Upper lobe of left lung (tissue), 6 donors: Measurements from ENCODE around the gene DLK2. TPM values are rescaled to one million over a fixed set of nuclear protein-coding genes. Genes with fewer than 3 reads are reported as not detected.
"Not testable (repeated sequence)": the region's sequence is repeated elsewhere in the genome, so short reads cannot be mapped to it uniquely, and the experiment has no call there.

Source experiments
- ATAC-seq, 2 donors: fragments of 200-7000 bp; cut with Tn5 transposase; one replicate each; pipeline ENCODE4 v1.9.1; 2022; ENCODE audit warnings: mild to moderate bottlenecking in 2 of 2, moderate library complexity in 2 of 2; ENCODE audit not compliant: low FRiP score in 2 of 2
- DNase-seq, 2 donors: peaks; one replicate each; pipeline ENCODE4 v3.0.0-alpha.2; 2019 to 2020
- H3K27ac ChIP-seq, 4 donors: fragments of 200-600 bp; sonication (generic); one replicate each; pipeline ENCODE4 v1.5.1; 2016 to 2019
- H3K27me3 ChIP-seq, 4 donors: fragments of 200-600 bp; sonication (generic); one replicate each; pipeline ENCODE4 v1.5.1; 2017 to 2019
- H3K36me3 ChIP-seq, 4 donors: fragments of 200-600 bp; sonication (generic); one replicate each; pipeline ENCODE4 v1.5.1; 2016 to 2019
- H3K4me1 ChIP-seq, 4 donors: fragments of 200-600 bp; sonication (generic); one replicate each; pipeline ENCODE4 v1.5.1; 2018 to 2019
- H3K4me3 ChIP-seq, 4 donors: fragments of 200-600 bp; sonication (generic); one replicate each; pipeline ENCODE4 v1.5.1; 2017 to 2019; ENCODE audit warnings: mild to moderate bottlenecking in 2 of 4, moderate library complexity in 1 of 4
- H3K9me3 ChIP-seq, 4 donors: fragments of 200-600 bp; sonication (generic); one replicate each; pipeline ENCODE4 v1.5.1; 2018 to 2019
- EP300 ChIP-seq, 4 donors: sonication (generic); formaldehyde crosslinking; IDR thresholded peaks; one replicate each; pipeline ENCODE4 v1.5.1; 2017; ENCODE audit warnings: antibody characterized with exemption in 4 of 4, control low read depth in 2 of 4
- POLR2A ChIP-seq, 4 donors: fragments of 450-650 bp; IDR thresholded peaks; one replicate each; pipeline ENCODE4 v1.5.1; 2016 to 2017; ENCODE audit warnings: antibody characterized with exemption in 4 of 4, mild to moderate bottlenecking in 2 of 4
- POLR2AphosphoS5 ChIP-seq, 2 donors: sonication (generic); formaldehyde crosslinking; IDR thresholded peaks; one replicate each; pipeline ENCODE4 v1.5.1; 2017; ENCODE audit warnings: antibody characterized with exemption in 2 of 2
- whole genome bisulfite sequencing, 2 donors: methylation state at CpG; one replicate each; pipeline ENCODE4 v1.1.5; 2017 to 2018; 5-methylcytosine and 5-hydroxymethylcytosine counted together
- total RNA-seq, 6 donors: library from RNA; depleted of rRNA in 4 of 6; stranded (reverse); fragments of >200 nt in 4 of 6; gene quantifications; one replicate each; pipeline versions ENCODE4 v1.1.0 to v1.2.1, GENCODE V29; 2016 to 2021
- TF ChIP-seq, protein P1 (sequence below), 6 experiments: fragments of 450-650 bp in 4 of 6; fragments of 200-600 bp in 2 of 6; sonication (generic) in 2 of 6; IDR thresholded peaks; one replicate each; pipeline ENCODE4 v1.5.1; 2016 to 2019; ENCODE audit warnings: antibody characterized with exemption in 6 of 6
- donor health status: DM: no; HTN: no; CAD: no; lungs with moderate emphysema.
- donor health status: DM: no; HTN: yes; CAD: no; lungs with severe emphysema.

The DLK2 gene
- total RNA-seq, 6 donors from 2014 or later, result 0.34 to 2.4 (median 1.2) TPM; not detected in 2

DNA sequence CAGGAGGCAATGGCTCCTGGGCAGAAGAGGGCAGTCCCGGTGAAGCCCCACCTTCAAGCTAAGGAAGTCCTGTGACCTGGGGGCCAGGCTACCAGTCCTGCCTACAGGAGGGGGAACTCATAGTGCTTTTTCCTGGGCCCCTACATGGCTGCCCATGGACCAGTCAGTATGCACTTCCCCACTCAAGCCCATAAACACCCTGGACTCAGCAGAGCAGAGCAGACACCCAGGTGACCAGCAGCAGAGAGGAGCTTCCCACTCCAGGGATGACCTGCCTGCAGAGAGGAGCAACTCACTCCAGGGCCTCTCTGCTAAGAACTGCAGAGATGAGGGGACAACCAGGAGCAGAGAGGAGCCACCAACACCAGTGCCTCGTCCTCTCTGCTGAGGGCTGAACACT is 42.3 kb downstream of the DLK2 start:
- Histone ChIP-seq H3K4me3 (no peak overlapping the region), H3K9me3 (no peaks in the 10 kb centered on the region), H3K36me3 (no peaks in the 10 kb centered on the region), H3K27ac (no peak overlapping the region), H3K27me3 (no peaks in the 10 kb centered on the region), H3K4me1 (no peaks in the 10 kb centered on the region)
- DNase-seq (no peak), ATAC-seq (peak in 1 of 2 donors; percentile 26)
- 90 to 100% methylated on average over 1 to 2 of the region's 2 CpGs for WGBS, 2 donors
- TF ChIP-seq POLR2A (IDR thresholded peaks at IDR 0.05) (no peak), EP300 (IDR thresholded peaks at IDR 0.05) (no peak)

DNA sequence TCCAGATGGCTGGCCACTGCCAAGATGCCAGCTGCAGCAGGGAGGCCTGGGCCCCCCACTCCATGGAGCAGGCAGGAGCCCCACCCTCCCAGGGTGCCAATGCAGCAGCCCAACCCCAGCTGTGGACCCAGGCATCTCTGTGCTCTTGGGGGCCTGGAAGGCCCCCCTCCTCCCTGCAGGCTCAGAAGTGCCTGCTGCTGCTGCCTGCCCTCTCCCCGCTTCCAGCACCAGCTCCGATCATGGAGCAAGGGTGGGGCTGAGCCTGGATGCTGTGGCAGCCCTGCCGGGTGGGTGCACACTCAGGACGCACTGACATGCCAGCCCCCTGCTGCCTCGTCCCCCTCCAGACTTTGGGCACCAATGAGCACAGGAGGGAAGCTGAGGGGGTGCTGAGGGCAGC is 42.8 kb downstream of the DLK2 start:
- Histone ChIP-seq H3K27ac (no peak overlapping the region), H3K4me3 (no peak overlapping the region), H3K9me3 (no peaks in the 10 kb centered on the region), H3K36me3 (no peaks in the 10 kb centered on the region), H3K27me3 (no peaks in the 10 kb centered on the region), H3K4me1 (no peaks in the 10 kb centered on the region)
- ATAC-seq (no peak), DNase-seq (peak in 1 of 2 donors; percentile 58)
- TF ChIP-seq EP300 (IDR thresholded peaks at IDR 0.05), result no peak
- no peak for TF ChIP-seq POLR2A (IDR thresholded peaks at IDR 0.05)
- no peak for TF ChIP-seq POLR2AphosphoS5 (IDR thresholded peaks at IDR 0.05)
- TF ChIP-seq, protein P1, sequence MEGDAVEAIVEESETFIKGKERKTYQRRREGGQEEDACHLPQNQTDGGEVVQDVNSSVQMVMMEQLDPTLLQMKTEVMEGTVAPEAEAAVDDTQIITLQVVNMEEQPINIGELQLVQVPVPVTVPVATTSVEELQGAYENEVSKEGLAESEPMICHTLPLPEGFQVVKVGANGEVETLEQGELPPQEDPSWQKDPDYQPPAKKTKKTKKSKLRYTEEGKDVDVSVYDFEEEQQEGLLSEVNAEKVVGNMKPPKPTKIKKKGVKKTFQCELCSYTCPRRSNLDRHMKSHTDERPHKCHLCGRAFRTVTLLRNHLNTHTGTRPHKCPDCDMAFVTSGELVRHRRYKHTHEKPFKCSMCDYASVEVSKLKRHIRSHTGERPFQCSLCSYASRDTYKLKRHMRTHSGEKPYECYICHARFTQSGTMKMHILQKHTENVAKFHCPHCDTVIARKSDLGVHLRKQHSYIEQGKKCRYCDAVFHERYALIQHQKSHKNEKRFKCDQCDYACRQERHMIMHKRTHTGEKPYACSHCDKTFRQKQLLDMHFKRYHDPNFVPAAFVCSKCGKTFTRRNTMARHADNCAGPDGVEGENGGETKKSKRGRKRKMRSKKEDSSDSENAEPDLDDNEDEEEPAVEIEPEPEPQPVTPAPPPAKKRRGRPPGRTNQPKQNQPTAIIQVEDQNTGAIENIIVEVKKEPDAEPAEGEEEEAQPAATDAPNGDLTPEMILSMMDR (IDR thresholded peaks at IDR 0.05), result no peak
- WGBS, 2 donors, result 72% methylated on average over 5 of the region's 5 CpGs; no CpG with 5 or more reads in 1 of the 2 donors

DNA sequence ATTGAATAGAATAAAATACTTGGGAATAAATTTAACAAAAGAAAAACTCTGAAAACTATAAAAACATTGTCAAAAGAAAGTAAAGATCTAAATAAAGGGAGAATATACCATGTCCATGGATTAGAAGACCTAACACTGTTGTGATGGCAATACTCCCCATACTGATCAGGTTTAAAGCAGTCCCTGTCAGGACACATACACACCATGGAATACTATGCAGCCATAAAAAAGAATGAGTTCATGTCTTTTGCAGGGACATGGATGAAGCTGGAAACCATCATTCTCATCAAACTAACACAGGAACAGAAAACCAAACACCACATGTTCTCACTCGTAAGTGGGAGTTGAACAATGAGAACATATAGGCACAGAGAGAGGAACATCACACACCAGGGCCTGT is 44.6 kb downstream of the DLK2 start:
- H3K9me3 ChIP-seq, H3K4me3 ChIP-seq, H3K27ac ChIP-seq, DNase-seq, H3K4me1 ChIP-seq, ATAC-seq, H3K36me3 ChIP-seq, H3K27me3 ChIP-seq: not testable (repeated sequence)
- WGBS, 2 donors, result 79 to 88% methylated on average over 1 of the region's 1 CpG

- DNase-seq (no peak), ATAC-seq (no peak)
- 91 to 96% methylated on average over 4 of the region's 4 CpGs for WGBS, 2 donors
- Histone ChIP-seq H3K9me3 (no peaks in the 10 kb centered on the region), H3K27me3 (no peaks in the 10 kb centered on the region), H3K27ac (no peak overlapping the region), H3K36me3 (peaks cover 0 to 4% (median 0%) of the 10 kb centered on the region in 4 donors), H3K4me3 (no peak overlapping the region), H3K4me1 (no peaks in the 10 kb centered on the region)
- no peak for TF ChIP-seq POLR2AphosphoS5 (IDR thresholded peaks at IDR 0.05)
- no peak for TF ChIP-seq EP300 (IDR thresholded peaks at IDR 0.05)
- TF ChIP-seq, protein P1 (IDR thresholded peaks at IDR 0.05), result no peak
- no peak for TF ChIP-seq POLR2A (IDR thresholded peaks at IDR 0.05)
These were observed 47.1 kb downstream of the DLK2 start for GRCh38 chr6:43408259-43408658.

DNA sequence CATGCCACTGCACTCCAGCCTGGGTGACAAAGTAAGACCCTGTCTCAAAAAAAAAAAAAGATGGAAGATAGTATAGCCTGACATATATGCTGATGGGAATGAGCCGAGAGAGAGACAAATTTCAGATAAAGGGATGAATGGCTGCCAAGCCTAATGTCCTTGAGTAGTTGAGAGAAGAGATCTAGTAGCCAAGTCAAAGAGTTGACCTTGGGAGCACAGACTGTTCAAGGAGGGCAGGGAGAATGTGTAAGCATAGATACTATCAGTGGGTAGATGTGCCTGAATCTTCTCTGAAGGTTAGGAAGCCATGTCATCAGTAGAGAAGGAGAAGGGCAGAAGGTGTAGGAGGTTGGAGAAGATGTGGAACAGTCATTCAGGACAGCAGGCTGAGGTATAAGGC is 48.1 kb downstream of the DLK2 start:
- ATAC-seq (no peak), DNase-seq (no peak)
- Histone ChIP-seq H3K4me1 (no peaks in the 10 kb centered on the region), H3K27ac (no peak overlapping the region), H3K27me3 (no peaks in the 10 kb centered on the region), H3K4me3 (no peak overlapping the region), H3K9me3 (no peaks in the 10 kb centered on the region), H3K36me3 (peaks cover 0 to 4% (median 0%) of the 10 kb centered on the region in 4 donors)
- TF ChIP-seq, protein P1 (IDR thresholded peaks at IDR 0.05), result no peak
- TF ChIP-seq EP300 (IDR thresholded peaks at IDR 0.05) (no peak), POLR2AphosphoS5 (IDR thresholded peaks at IDR 0.05) (no peak)
- WGBS, 2 donors, result 75 to 85% methylated on average over 1 of the region's 1 CpG

DNA sequence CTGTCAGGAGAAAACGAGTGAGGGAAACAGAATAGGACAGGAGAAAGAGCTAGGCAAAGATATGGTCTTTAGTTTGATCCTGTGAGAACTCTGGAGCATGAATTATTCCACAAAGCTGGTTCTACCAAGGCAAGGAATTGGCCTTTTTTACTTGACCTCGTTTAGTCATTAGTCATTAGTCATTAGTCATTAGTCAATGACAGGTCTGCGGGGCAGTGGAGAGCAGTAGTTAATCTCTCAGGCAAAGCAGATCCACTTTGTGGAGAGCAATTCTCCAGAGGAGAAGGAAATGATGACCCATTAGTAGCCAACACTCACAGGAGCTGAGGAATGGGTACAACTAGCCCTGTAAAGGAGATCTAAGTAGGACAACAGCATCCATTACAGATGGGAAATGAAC is 50.0 kb downstream of the DLK2 start:
- WGBS, 2 donors, result 54 to 62% methylated on average over 3 of the region's 3 CpGs
- ATAC-seq (no peak), DNase-seq (no peak)
- Histone ChIP-seq H3K27ac (no peak overlapping the region), H3K4me3 (no peak overlapping the region), H3K36me3 (peaks cover 0 to 4% (median 0%) of the 10 kb centered on the region in 4 donors), H3K4me1 (no peaks in the 10 kb centered on the region), H3K27me3 (no peaks in the 10 kb centered on the region), H3K9me3 (no peaks in the 10 kb centered on the region)
- TF ChIP-seq, protein P1 (IDR thresholded peaks at IDR 0.05), result no peak
- TF ChIP-seq POLR2A (IDR thresholded peaks at IDR 0.05) (no peak), EP300 (IDR thresholded peaks at IDR 0.05) (no peak), POLR2AphosphoS5 (IDR thresholded peaks at IDR 0.05) (no peak)
